GM20431 (cell line): Measurements from ENCODE around the gene CCDC137.

Source experiments
- in situ Hi-C: fragments of 300-500 bp; cut with MseI, MboI; formaldehyde crosslinking; loops from one replicate; pipeline ENCODE4 v1.15.0; 2020; ENCODE audit warnings: low sequenced_read_pairs; ENCODE audit not compliant: unreplicated experiment

Gene CCDC137

GRCh38 chr17:81680150-81680549, 13.6 kb downstream of the CCDC137 start:
- in situ Hi-C loops: no loop called here

GRCh38 chr17:81681672-81682071, 15.1 kb downstream of the CCDC137 start:
- in situ Hi-C loops: no loop called here

- in situ Hi-C loops: no loop called here
Observed at GRCh38 chr17:81682565-81683207, 16.1 kb downstream of the CCDC137 start.

- in situ Hi-C loops: no loop called here
Observed at GRCh38 chr17:81683208-81683583, 16.7 kb downstream of the CCDC137 start.

GRCh38 chr17:81683584-81684441, 17.3 kb downstream of the CCDC137 start, which contains the start of the genes ARL16 and HGS:
Gene ARL16, minus strand, starts transcription at chr17:81683797. Its CDS starts 44 bp downstream, at chr17:81683753.
Gene HGS, plus strand, starts transcription at chr17:81684011. Its CDS starts 56 bp downstream, at chr17:81684067.
- in situ Hi-C loops: no loop called here

- in situ Hi-C loops: no loop called here
Observed at GRCh38 chr17:81684442-81684911, 17.9 kb downstream of the CCDC137 start.

GRCh38 chr17:81685108-81685507, 18.6 kb downstream of the CCDC137 start:
- in situ Hi-C loops: no loop called here

- in situ Hi-C loops: no loop called here
Observed at GRCh38 chr17:81686614-81687013, 20.1 kb downstream of the CCDC137 start.

- in situ Hi-C loops: no loop called here
Observed at GRCh38 chr17:81687770-81688541, 21.4 kb downstream of the CCDC137 start.

- in situ Hi-C loops: no loop called here
Observed at GRCh38 chr17:81688616-81689015, 22.1 kb downstream of the CCDC137 start.

GRCh38 chr17:81690066-81690465, 23.5 kb downstream of the CCDC137 start:
- in situ Hi-C loops: no loop called here

- in situ Hi-C loops: no loop called here
Observed at GRCh38 chr17:81690549-81690948, 24.0 kb downstream of the CCDC137 start.

GRCh38 chr17:81691196-81691595, 24.7 kb downstream of the CCDC137 start:
- in situ Hi-C loops: no loop called here

GRCh38 chr17:81691608-81692007, 25.1 kb downstream of the CCDC137 start:
- in situ Hi-C loops: no loop called here

- in situ Hi-C loops: no loop called here
Observed at GRCh38 chr17:81693509-81694210, 27.1 kb downstream of the CCDC137 start.

- in situ Hi-C loops: no loop called here
Observed at GRCh38 chr17:81694810-81695209, 28.3 kb downstream of the CCDC137 start.

GRCh38 chr17:81695211-81695610, 28.7 kb downstream of the CCDC137 start:
- in situ Hi-C loops: no loop called here

GRCh38 chr17:81695801-81696200, 29.3 kb downstream of the CCDC137 start:
- in situ Hi-C loops: no loop called here

- in situ Hi-C loops: no loop called here
Observed at GRCh38 chr17:81696218-81696941, 29.8 kb downstream of the CCDC137 start.
